ENCODE results near the gene OR2Y1. TPM values are rescaled to one million over a fixed set of nuclear protein-coding genes. Genes with fewer than 3 reads are reported as not detected.

The OR2Y1 gene
- polyA plus RNA-seq, 1 donor (not counting 4 experiments of a cell fraction or from before 2014, with no cell fraction given): not detected

- dilution Hi-C loops (cut with MboI; ENCODE audit: extremely low pct_ligation_motif_present, low sequenced_read_pairs): no loop called here
- no peak overlapping the region for H2AFZ ChIP-seq (ENCODE audit: control insufficient read depth, low read length)
- peaks cover 8% of the 10 kb centered on the region for H3K79me2 ChIP-seq (ENCODE audit: control insufficient read depth, insufficient read depth, low read length)
- peaks cover 19% of the 10 kb centered on the region for H3K4me1 ChIP-seq (ENCODE audit: control insufficient read depth, extremely low read depth, insufficient read depth, low read length)
- peak overlapping the region; percentile 53 for H3K4me2 ChIP-seq (ENCODE audit: control insufficient read depth, extremely low read depth, insufficient read depth, low read depth, low read length)
- no peak for DNase-seq (ENCODE audit: low read depth, low spot score)
- no peaks in the 10 kb centered on the region for H3K27me3 ChIP-seq (ENCODE audit: control insufficient read depth, extremely low read depth, insufficient read depth, low read length)
- H3K4me3 ChIP-seq (ENCODE audit: control insufficient read depth in 2 of 3, extremely low read depth in 1 of 3, insufficient read depth in 2 of 3, low read depth in 1 of 3, low read length in 3 of 3): no peak overlapping the region
- peaks cover 3 to 10% of the 10 kb centered on the region in 2 experiments for H3K36me3 ChIP-seq (ENCODE audit: control insufficient read depth in 2 of 2, extremely low read depth in 1 of 2, insufficient read depth in 2 of 2, low read length in 2 of 2)
- H3K27ac ChIP-seq (ENCODE audit: control insufficient read depth, insufficient read depth, low read length): peak overlapping the region; percentile 44
- H4K20me1 ChIP-seq (ENCODE audit: control insufficient read depth, extremely low read depth, insufficient read depth, low read length): peaks cover 5% of the 10 kb centered on the region
- TF ChIP-seq EZH2 (IDR thresholded peaks at IDR 0.05; ENCODE audit: low read length) (no peak), CTCF (optimal IDR thresholded peaks at IDR 0.05 in 1 of 3, IDR thresholded peaks at IDR 0.05 in 1 of 3, conservative IDR thresholded peaks at IDR 0.05 in 1 of 3; ENCODE audit: extremely low read depth in 1 of 3, insufficient read depth in 2 of 3, low read length in 3 of 3) (no peak)
- no peak overlapping the region for H3K9ac ChIP-seq (ENCODE audit: control insufficient read depth, extremely low read depth, insufficient read depth, low read length)
- peak; percentile 77 for FAIRE-seq
- no peaks in the 10 kb centered on the region for H3K9me3 ChIP-seq (ENCODE audit: control insufficient read depth, low read depth, low read length)
- no peaks in the 10 kb centered on the region for H3K9me1 ChIP-seq (ENCODE audit: control insufficient read depth, extremely low read depth, insufficient read depth, low read length)
Measured at GRCh38 chr5:180785794-180786221, 46.0 kb upstream of the OR2Y1 start.

GRCh38 chr5:180785121-180785781, 45.4 kb upstream of the OR2Y1 start:
- no peak for FAIRE-seq
- no peak for DNase-seq (ENCODE audit: low read depth, low spot score)
- Histone ChIP-seq H3K27ac (ENCODE audit: control insufficient read depth, insufficient read depth, low read length) (peak overlapping the region; percentile 23), H3K27me3 (ENCODE audit: control insufficient read depth, extremely low read depth, insufficient read depth, low read length) (no peaks in the 10 kb centered on the region), H3K9ac (ENCODE audit: control insufficient read depth, extremely low read depth, insufficient read depth, low read length) (no peak overlapping the region), H3K79me2 (ENCODE audit: control insufficient read depth, insufficient read depth, low read length) (peaks cover 4% of the 10 kb centered on the region), H3K4me2 (ENCODE audit: control insufficient read depth, extremely low read depth, insufficient read depth, low read depth, low read length) (peak overlapping the region; percentile 28), H3K4me3 (ENCODE audit: control insufficient read depth in 2 of 3, extremely low read depth in 1 of 3, insufficient read depth in 2 of 3, low read depth in 1 of 3, low read length in 3 of 3) (no peak overlapping the region), H3K9me1 (ENCODE audit: control insufficient read depth, extremely low read depth, insufficient read depth, low read length) (no peaks in the 10 kb centered on the region), H4K20me1 (ENCODE audit: control insufficient read depth, extremely low read depth, insufficient read depth, low read length) (peaks cover 4% of the 10 kb centered on the region), H2AFZ (ENCODE audit: control insufficient read depth, low read length) (no peak overlapping the region), H3K4me1 (ENCODE audit: control insufficient read depth, extremely low read depth, insufficient read depth, low read length) (peaks cover 19% of the 10 kb centered on the region), H3K9me3 (ENCODE audit: control insufficient read depth, low read depth, low read length) (no peaks in the 10 kb centered on the region), H3K36me3 (ENCODE audit: control insufficient read depth in 2 of 2, extremely low read depth in 1 of 2, insufficient read depth in 2 of 2, low read length in 2 of 2) (peaks cover 0 to 8% of the 10 kb centered on the region in 2 experiments)
- dilution Hi-C loops (cut with MboI; ENCODE audit: extremely low pct_ligation_motif_present, low sequenced_read_pairs): no loop called here
- TF ChIP-seq CTCF (optimal IDR thresholded peaks at IDR 0.05 in 1 of 3, IDR thresholded peaks at IDR 0.05 in 1 of 3, conservative IDR thresholded peaks at IDR 0.05 in 1 of 3; ENCODE audit: extremely low read depth in 1 of 3, insufficient read depth in 2 of 3, low read length in 3 of 3) (no peak), EZH2 (IDR thresholded peaks at IDR 0.05; ENCODE audit: low read length) (no peak)

All from keratinocyte (primary cell).